Measurements from ENCODE around the gene ZDHHC20. TPM values are rescaled to one million over a fixed set of nuclear protein-coding genes. Genes with fewer than 3 reads are reported as not detected.

The ZDHHC20 gene
- total RNA-seq, 4 donors from 2014 or later = 29.9 to 104 (median 76.9) TPM

DNA sequence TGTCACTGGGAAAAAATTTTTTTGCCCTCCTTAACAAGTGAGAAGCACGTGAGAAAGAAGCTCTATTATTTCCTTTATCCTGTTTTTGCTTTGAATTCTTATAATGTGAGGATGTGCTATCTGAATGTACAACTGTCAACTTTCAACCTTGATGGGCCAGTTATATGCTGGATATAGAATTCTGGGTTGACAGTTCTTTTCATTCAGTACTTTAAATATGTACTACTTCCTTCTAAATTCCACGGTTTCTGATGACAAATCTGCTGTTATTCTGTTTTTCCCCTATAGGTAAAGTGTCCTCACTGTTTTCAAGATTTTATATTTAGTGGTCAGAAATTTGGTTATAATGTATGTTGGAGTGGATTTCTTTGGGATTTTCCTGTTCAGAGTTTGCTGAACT, 29.9 kb downstream of the ZDHHC20 start:
- in situ Hi-C loops (cut with MboI; ENCODE audit: low pct_ligation_motif_present in 1 of 4, low pct_unique_long_range_greater_than_20kb in 1 of 4, low sequenced_read_pairs in 3 of 4) (no loop called here), intact Hi-C loops (cut with DNase I; ENCODE audit: low total_unique reads) (no loop called here)
- Histone ChIP-seq H3K27me3 (no peaks in the 10 kb centered on the region), H3K9me3 (peaks cover 8 to 10% of the 10 kb centered on the region in 2 donors), H3K4me1 (no peaks in the 10 kb centered on the region), H3K27ac (no peak overlapping the region), H3K36me3 (no peaks in the 10 kb centered on the region), H3K4me3 (no peak overlapping the region)
- WGBS, 2 donors (ENCODE audit: low coverage in 1 of 2) = 79 to 96% methylated on average over 2 of the region's 2 CpGs
- no peak for DNase-seq
- TF ChIP-seq EP300 (IDR thresholded peaks at IDR 0.05; ENCODE audit: low read depth) (no peak), CTCF (IDR thresholded peaks at IDR 0.05) (no peak), POLR2AphosphoS5 (IDR thresholded peaks at IDR 0.05) (no peak), POLR2A (IDR thresholded peaks at IDR 0.05) (no peak)

DNA sequence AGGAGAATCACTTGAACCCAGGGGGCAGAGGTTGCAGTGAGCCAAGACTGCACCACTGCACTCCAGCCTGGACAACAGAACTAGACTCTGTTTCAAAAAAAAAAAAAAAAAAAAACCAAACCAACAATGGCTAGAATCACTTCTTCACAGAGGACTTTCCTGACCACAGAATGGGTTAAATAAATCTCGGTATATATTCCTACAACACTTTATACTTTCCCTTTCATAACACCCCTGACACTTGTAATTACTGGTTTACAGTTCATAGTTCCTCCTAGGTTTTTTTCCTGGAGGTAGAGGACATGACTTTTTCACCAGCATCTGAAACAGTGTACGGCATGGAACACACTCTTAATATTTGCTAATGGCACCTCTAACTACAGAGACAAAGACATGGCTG, 31.4 kb downstream of the ZDHHC20 start:
- Histone ChIP-seq H3K4me1 (no peaks in the 10 kb centered on the region), H3K9me3 (peaks cover 8 to 10% of the 10 kb centered on the region in 2 donors), H3K27me3 (no peaks in the 10 kb centered on the region), H3K4me3 (no peak overlapping the region), H3K27ac (no peak overlapping the region), H3K36me3 (no peaks in the 10 kb centered on the region)
- WGBS, 2 donors (ENCODE audit: low coverage in 1 of 2) = 63% methylated on average over 2 of the region's 2 CpGs
- no peak for DNase-seq
- TF ChIP-seq POLR2AphosphoS5 (IDR thresholded peaks at IDR 0.05) (no peak), POLR2A (IDR thresholded peaks at IDR 0.05) (no peak), CTCF (IDR thresholded peaks at IDR 0.05) (no peak)
- intact Hi-C loops (cut with DNase I; ENCODE audit: low total_unique reads) (no loop called here), in situ Hi-C loops (cut with MboI; ENCODE audit: low pct_ligation_motif_present in 1 of 4, low pct_unique_long_range_greater_than_20kb in 1 of 4, low sequenced_read_pairs in 3 of 4) (no loop called here)

- no peaks in the 10 kb centered on the region for H3K4me1 ChIP-seq
- H3K27me3 ChIP-seq = no peaks in the 10 kb centered on the region
- H3K9me3 ChIP-seq = peaks cover 8 to 10% of the 10 kb centered on the region in 2 donors
- WGBS, 2 donors (ENCODE audit: low coverage in 1 of 2) = 41 to 56% methylated on average over 1 of the region's 1 CpG
- intact Hi-C loops (cut with DNase I; ENCODE audit: low total_unique reads) = no loop called here
- H3K36me3 ChIP-seq = no peaks in the 10 kb centered on the region
- DNase-seq = no peak
- H3K27ac ChIP-seq = no peak overlapping the region
- no peak overlapping the region for H3K4me3 ChIP-seq
- no peak for TF ChIP-seq POLR2A (IDR thresholded peaks at IDR 0.05)
- TF ChIP-seq POLR2AphosphoS5 (IDR thresholded peaks at IDR 0.05) = no peak
- no peak for TF ChIP-seq CTCF (IDR thresholded peaks at IDR 0.05)
- TF ChIP-seq EP300 (IDR thresholded peaks at IDR 0.05; ENCODE audit: low read depth) = no peak
- in situ Hi-C loops (cut with MboI; ENCODE audit: low pct_ligation_motif_present in 1 of 4, low pct_unique_long_range_greater_than_20kb in 1 of 4, low sequenced_read_pairs in 3 of 4) = no loop called here
Observed at GRCh38 chr13:21426238-21426637, 32.9 kb downstream of the ZDHHC20 start.

- intact Hi-C loops (cut with DNase I; ENCODE audit: low total_unique reads) (no loop called here), in situ Hi-C loops (cut with MboI; ENCODE audit: low pct_ligation_motif_present in 1 of 4, low pct_unique_long_range_greater_than_20kb in 1 of 4, low sequenced_read_pairs in 3 of 4) (no loop called here)
- no peak for TF ChIP-seq CTCF (IDR thresholded peaks at IDR 0.05)
- no peak for TF ChIP-seq EP300 (IDR thresholded peaks at IDR 0.05; ENCODE audit: low read depth)
- TF ChIP-seq POLR2AphosphoS5 (IDR thresholded peaks at IDR 0.05) = no peak
- no peak for TF ChIP-seq POLR2A (IDR thresholded peaks at IDR 0.05)
- Histone ChIP-seq H3K27me3 (no peaks in the 10 kb centered on the region), H3K9me3 (no peaks in the 10 kb centered on the region), H3K4me1 (no peaks in the 10 kb centered on the region), H3K4me3 (no peak overlapping the region), H3K27ac (no peak overlapping the region), H3K36me3 (peaks cover 0 to 6% (median 1%) of the 10 kb centered on the region in 4 donors)
- no peak for DNase-seq
- WGBS, 2 donors (ENCODE audit: low coverage in 1 of 2) = 76 to 77% methylated on average over 3 of the region's 3 CpGs
Observed at GRCh38 chr13:21420706-21421105, 38.4 kb downstream of the ZDHHC20 start.
